C4-2B (cell line): ENCODE data around the gene NOX5.

ENCODE experiments used
- CTCF ChIP-seq: fragments of 450-650 bp; conservative IDR thresholded peaks from 2 replicates; pipeline ENCODE4 v1.5.1; 2017; ENCODE audit warnings: mild to moderate bottlenecking
- ZFX ChIP-seq: fragments of 450-650 bp; IDR thresholded peaks from 2 replicates; pipeline ENCODE4 v1.6.1; 2017

- TF ChIP-seq CTCF = no peak
- no peak for TF ChIP-seq ZFX
Measured at GRCh38 chr15:68979006-68979405, 35.5 kb upstream of the NOX5 start.
